C1 segment of cervical spinal cord (tissue), 14 donors: ENCODE data around the gene TMTC2.
A peak's percentile ranks its signal among the peaks of the same experiment; 100 is the strongest.

Source experiments
- DNase-seq, 14 donors: peaks; one replicate each; lab custom pipeline; 2025; lab: John Stamatoyannopoulos, UW

Gene TMTC2

GRCh38 chr12:82682326-82682725, 4.4 kb upstream of the TMTC2 start:
- DNase-seq = peak in 1 of 14 donors; percentile 92

GRCh38 chr12:82682851-82683261, 3.9 kb upstream of the TMTC2 start:
- peak in 1 of 14 donors; percentile 70 for DNase-seq

- DNase-seq = peak; percentile 46 to 96 (median 88)
Measured at GRCh38 chr12:82685790-82686167, 927 bp upstream of the TMTC2 start.

- peak in 10 of 14 donors; percentile 51 to 87 (median 70) for DNase-seq
Measured at GRCh38 chr12:82687021-82688011, 610 bp downstream of the TMTC2 start.

DNA sequence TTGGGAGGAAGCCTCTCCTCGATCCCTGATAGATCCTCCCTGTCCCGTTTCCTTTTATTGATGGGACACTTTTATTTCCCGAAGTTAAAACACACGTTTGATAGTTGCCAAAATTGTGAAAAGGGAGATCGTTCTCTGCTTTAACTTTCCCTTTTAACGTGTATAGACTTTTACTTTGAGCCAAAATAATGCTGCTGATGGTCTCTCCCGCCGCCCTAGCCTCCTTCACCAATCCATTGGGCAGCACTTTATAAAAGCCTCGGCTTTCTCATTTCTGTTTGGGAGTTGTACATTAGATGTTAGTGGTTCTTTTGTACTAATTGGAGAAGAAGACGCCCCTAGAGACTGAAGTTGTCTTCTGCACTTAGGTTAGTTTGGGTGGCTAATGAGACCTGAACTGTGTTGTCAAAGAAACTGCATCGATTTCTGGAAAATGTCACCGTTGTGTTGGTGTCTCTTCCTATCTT, 1.4 kb downstream of the TMTC2 start:
- peak in 2 of 14 donors; percentile 10 to 38 for DNase-seq

DNA sequence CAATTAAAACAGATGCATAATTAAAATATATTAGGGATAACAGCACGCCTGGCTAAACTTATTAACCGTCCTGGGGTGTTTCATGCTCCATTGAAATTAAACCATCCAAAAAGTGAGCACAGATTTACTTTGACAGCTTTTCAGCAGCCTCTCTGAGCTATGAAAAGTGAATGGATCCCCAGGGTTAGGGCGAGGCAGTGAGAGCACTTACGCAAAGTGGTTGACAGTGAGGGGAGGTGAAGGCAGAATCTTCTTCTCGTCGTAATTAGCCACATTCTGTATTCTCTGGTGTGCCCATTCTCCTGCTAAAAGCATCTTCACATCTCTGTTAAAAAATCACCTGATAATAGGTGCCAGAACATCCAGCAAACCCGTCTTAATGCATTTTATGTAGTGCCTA, 1.9 kb downstream of the TMTC2 start:
- peak in 2 of 14 donors; percentile 30 to 50 for DNase-seq

GRCh38 chr12:82690006-82690405, 3.3 kb downstream of the TMTC2 start:
- no peak for DNase-seq

DNA sequence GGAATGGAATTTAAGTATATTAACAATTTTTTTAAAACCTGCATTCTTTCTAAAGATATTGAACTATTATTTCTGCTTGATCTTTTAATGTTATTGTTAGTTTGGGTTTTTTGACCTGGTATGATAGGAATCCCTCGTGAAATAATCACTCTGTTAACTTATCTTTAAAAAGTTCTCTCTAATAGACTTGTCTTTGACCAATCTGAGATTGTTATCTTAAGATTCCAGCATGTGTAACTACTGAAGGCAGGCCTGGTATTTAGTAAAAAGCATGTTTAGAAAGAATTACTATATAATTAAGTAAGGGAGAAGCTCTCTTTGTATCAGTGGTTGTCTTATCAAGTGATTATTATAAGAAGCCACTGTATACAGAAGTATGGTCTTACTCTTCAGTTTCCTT, 4.8 kb downstream of the TMTC2 start:
- DNase-seq = no peak

GRCh38 chr12:82694276-82694675, 7.6 kb downstream of the TMTC2 start:
- DNase-seq = no peak

DNA sequence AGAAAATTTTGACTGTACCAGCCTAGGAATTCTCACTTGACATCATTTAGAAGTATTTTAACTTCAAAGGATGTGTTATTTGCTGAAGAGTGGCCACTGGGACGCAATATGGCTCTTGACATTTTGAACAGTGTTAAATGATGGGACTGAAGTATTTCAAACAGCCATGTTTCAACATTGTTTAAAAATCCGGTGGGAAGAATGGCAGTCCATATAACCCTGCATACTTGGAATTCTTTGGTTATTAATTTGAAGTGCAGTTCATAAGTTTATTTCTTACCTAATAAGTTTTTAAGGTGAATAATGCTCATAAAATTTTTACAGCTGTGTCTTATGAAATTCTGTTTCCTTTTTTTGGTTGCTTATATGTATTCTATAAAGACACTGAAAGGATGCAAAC, 8.3 kb downstream of the TMTC2 start:
- DNase-seq = no peak

DNA sequence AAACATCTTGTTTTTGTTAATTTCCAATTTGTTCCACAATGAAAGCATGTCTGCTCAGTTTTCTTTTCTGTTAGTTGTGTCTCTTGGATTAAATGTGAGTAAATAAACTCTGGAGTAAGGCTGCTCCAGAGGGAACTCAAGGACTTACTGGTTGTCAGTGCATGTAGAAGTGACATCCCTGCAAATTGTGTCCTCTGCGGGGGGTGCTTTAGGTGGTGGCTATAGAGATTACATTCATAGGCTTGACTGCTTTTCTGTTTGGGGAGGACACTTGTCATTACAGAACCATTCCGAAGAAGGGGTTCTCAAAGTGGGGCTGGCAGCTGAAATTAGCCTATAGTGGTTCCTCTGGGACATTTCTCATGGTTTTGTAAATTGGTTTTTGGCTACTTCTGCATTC, 8.8 kb downstream of the TMTC2 start:
- no peak for DNase-seq

DNA sequence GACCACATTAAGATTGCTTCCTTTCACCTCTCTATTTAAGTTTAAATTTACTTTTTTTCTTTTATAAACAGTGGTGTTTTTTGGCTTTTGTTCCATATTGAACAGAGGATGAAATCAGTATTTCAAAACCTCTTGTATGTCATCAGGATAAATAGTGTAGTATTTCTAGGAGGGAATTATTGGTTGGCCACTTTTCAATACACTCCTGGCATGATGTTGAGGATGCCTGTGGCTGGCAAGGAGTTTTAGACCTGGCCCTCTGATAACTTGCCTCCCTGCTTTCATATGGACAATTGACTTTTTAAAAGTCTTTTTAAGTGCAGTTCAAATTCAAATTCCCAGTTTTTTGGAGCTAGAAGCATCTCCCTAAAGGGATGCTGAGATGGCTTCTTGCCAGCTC, 9.8 kb downstream of the TMTC2 start:
- DNase-seq = no peak

DNA sequence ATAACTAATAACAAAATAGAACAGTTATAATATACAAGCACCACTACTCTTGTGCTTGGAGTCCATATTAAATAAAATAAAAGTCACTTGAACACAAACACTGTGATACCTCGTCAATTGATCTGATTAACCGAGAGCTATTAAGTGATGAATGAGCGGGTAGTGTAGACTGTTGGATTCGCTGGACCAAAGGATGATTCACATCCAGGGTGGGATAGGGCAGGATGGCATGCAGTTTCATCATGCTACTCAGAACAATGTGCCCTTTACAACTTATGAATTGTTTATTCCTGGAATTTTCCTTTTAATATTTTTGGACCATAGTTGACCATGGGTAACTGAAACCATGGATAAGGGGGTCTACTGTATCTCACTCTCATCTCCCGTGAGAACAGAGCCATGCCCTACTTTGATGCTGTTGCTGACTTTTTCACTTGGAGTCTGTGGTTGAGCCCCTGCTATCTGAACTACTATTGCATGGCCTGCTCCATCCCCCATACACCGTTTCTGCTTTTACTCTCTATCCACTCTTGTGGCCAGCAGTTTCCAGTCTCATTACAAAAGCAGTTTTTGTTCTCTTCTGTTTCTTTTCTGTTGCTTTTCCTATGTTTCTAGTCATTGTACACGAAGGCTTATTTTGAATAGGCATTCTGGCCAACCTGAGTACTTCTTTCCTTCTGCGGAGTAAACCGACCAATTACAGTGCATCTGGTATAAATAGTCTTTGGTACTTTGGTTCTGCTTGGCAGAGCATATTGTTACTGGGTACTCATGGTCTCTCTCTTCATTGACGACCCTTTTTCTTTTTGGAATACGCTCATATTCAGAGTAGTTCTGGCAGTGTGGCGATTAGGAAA, 12.2 kb downstream of the TMTC2 start:
- peak in 2 of 14 donors; percentile 6 to 46 for DNase-seq

- no peak for DNase-seq
Measured at GRCh38 chr12:82705774-82706173, 19.1 kb downstream of the TMTC2 start.

DNA sequence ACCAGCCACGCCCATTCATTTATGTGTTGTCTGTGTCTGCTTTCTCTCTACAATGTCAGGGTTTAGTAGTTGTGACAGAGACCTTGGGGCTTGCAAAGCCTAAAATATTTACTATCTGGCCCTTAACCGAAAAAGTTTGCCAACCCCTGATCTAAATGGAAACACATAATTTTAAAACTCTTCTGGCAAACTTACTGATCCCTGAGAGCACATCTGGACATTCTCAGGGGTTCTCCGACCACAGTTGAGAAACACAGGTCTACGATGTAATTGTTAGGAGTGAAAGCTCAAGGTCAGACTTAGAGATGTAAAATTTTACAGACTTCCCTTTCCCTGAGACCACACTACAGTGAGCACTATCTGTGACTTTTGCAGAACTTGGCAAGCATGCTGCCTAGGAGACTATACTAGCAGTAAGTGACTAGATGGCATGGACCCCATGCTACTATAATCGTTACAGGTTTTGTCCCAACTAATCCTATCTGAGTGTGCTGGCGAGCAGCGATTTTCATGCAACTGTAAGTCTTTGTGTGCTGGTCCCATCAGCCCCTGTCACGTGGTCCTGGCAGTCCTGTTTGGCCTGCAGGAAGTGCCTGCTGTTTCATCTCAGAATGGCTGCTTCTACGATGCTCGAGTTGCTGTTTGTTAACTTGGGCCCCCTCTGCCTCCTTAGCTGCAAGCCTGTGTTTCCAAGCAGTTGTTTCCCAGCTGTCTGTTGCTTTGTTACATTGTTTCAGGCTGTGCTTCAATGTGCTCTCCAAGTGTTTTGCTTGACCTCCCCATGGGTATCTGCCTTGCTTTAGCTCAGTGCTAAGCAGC, 21.6 kb downstream of the TMTC2 start:
- peak in 13 of 14 donors; percentile 2 to 70 (median 44) for DNase-seq

GRCh38 chr12:82709794-82710355, 23.2 kb downstream of the TMTC2 start:
- DNase-seq = no peak

DNA sequence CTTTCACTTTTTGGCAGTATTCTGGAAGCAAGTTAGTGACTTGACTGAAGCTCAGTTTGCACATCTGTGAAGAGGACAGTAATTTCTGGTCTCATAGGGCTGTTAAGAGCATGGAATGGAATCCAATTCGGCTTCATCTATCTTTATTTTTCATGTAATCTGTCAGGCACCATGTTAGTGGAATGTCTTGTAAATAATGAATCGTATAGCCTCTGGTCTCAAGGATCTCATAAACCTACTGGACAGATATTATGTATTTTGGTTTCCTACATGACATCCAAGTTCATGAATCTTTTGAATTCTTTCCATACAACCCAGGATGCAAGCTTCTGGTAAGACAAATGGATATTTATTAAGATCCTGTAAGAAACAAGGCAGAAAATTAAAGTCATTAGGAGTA, 24.0 kb downstream of the TMTC2 start:
- no peak for DNase-seq

DNA sequence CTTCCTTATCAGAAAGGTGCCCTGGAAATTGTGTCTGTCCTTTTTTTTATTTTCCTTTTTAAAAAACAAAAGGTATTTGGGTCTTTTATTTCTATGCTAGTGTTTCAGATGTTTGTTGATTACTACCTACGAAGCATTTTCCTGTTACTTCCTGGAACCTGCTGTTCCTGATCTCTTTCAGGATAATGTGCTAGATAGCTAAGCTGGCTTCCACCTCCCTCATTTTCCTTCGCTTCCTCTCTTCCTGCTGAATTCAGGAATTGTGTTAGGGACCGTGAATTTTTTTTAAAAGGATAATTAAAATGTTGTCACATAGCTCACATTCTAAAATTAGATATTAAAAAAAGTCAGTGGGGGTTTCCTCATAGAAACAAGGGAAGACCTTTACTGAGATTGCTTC, 27.7 kb downstream of the TMTC2 start:
- DNase-seq = no peak

GRCh38 chr12:82721726-82722125, 35.0 kb downstream of the TMTC2 start:
- DNase-seq = no peak

GRCh38 chr12:82723093-82723492, 36.4 kb downstream of the TMTC2 start:
- no peak for DNase-seq

DNA sequence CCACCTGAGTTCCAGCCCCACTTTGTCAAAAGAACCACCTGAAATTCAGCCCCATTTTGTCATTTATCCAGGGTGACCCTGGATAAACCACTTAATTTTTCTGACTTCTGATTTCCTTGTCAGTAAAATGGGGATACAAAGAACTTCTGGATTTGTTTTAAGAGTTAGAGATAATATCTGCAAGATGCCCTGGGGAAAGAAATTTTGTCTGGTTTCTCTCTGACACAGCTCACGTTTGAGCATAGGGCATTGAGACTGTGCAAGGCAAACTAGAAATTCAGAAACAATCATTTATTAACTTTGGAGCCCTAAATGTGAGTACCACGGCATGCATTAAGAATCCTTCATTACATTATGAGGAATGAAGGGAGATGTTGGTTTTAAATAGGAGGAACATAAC, 37.2 kb downstream of the TMTC2 start:
- DNase-seq = no peak
